ENCODE data around the gene WDFY3. TPM values are rescaled to one million over a fixed set of nuclear protein-coding genes. Genes with fewer than 3 reads are reported as not detected.

Gene WDFY3
- total RNA-seq, 1 donor from 2014 or later: 55.8 TPM

GRCh38 chr4:84688605-84689004 lies 277.9 kb downstream of the WDFY3 start:
- no peaks in the 10 kb centered on the region for H3K9me3 Mint-ChIP-seq
- Histone ChIP-seq H3K4me3 (no peak overlapping the region), H3K27ac (no peak overlapping the region), H2AFZ (replicated peaks) (no peak overlapping the region), H3K36me3 (peaks cover 6% of the 10 kb centered on the region), H3K9me3 (ENCODE audit: low read depth) (no peaks in the 10 kb centered on the region), H3K27me3 (no peaks in the 10 kb centered on the region), H4K20me1 (ENCODE audit: low read depth) (no peaks in the 10 kb centered on the region), H3K9ac (no peak overlapping the region), H3K4me1 (no peaks in the 10 kb centered on the region), H3K4me2 (no peak overlapping the region), H3F3A (ENCODE audit: low read depth) (no peaks in the 10 kb centered on the region), H3K79me2 (ENCODE audit: low read depth) (no peaks in the 10 kb centered on the region)
- DNase-seq (ENCODE audit: low spot score): no peak
- TF ChIP-seq EZH2 (IDR thresholded peaks at IDR 0.05) (no peak), EZH2phosphoT487 (IDR thresholded peaks at IDR 0.05) (no peak), CTCF (IDR thresholded peaks at IDR 0.05) (no peak)
- no peaks in the 10 kb centered on the region for H3K27me3 Mint-ChIP-seq (ENCODE audit: insufficient read depth, low read depth)
- H3K36me3 Mint-ChIP-seq: peaks cover 49% of the 10 kb centered on the region
- H3K4me1 Mint-ChIP-seq: peaks cover 4% of the 10 kb centered on the region
- no peak overlapping the region for H3K4me3 Mint-ChIP-seq
- no peak overlapping the region for H3K27ac Mint-ChIP-seq

- Histone ChIP-seq H2AFZ (replicated peaks) (no peak overlapping the region), H3K4me2 (no peak overlapping the region), H3K36me3 (peaks cover 8% of the 10 kb centered on the region), H3F3A (ENCODE audit: low read depth) (no peaks in the 10 kb centered on the region), H3K9ac (no peak overlapping the region), H3K4me1 (peaks cover 19% of the 10 kb centered on the region), H3K27ac (no peak overlapping the region), H4K20me1 (ENCODE audit: low read depth) (peaks cover 9% of the 10 kb centered on the region), H3K79me2 (ENCODE audit: low read depth) (no peaks in the 10 kb centered on the region), H3K9me3 (ENCODE audit: low read depth) (no peaks in the 10 kb centered on the region), H3K27me3 (no peaks in the 10 kb centered on the region), H3K4me3 (no peak overlapping the region)
- H3K27ac Mint-ChIP-seq: no peak overlapping the region
- H3K27me3 Mint-ChIP-seq (ENCODE audit: insufficient read depth, low read depth): no peaks in the 10 kb centered on the region
- DNase-seq (ENCODE audit: low spot score): no peak
- H3K4me3 Mint-ChIP-seq: no peak overlapping the region
- H3K9me3 Mint-ChIP-seq: no peaks in the 10 kb centered on the region
- TF ChIP-seq EZH2phosphoT487 (IDR thresholded peaks at IDR 0.05): no peak
- TF ChIP-seq CTCF (IDR thresholded peaks at IDR 0.05): no peak
- TF ChIP-seq EZH2 (IDR thresholded peaks at IDR 0.05): no peak
- H3K36me3 Mint-ChIP-seq: peaks cover 48% of the 10 kb centered on the region
- peaks cover 30% of the 10 kb centered on the region for H3K4me1 Mint-ChIP-seq
Observed at GRCh38 chr4:84685105-84685504, 281.4 kb downstream of the WDFY3 start.

GRCh38 chr4:84684361-84684760 lies 282.1 kb downstream of the WDFY3 start:
- Histone ChIP-seq H4K20me1 (ENCODE audit: low read depth) (peaks cover 9% of the 10 kb centered on the region), H3K4me2 (no peak overlapping the region), H3K9me3 (ENCODE audit: low read depth) (no peaks in the 10 kb centered on the region), H3K79me2 (ENCODE audit: low read depth) (no peaks in the 10 kb centered on the region), H3K27ac (no peak overlapping the region), H3F3A (ENCODE audit: low read depth) (no peaks in the 10 kb centered on the region), H3K9ac (no peak overlapping the region), H3K36me3 (peaks cover 5% of the 10 kb centered on the region), H3K4me1 (peaks cover 19% of the 10 kb centered on the region), H3K27me3 (no peaks in the 10 kb centered on the region), H2AFZ (replicated peaks) (no peak overlapping the region), H3K4me3 (no peak overlapping the region)
- H3K4me3 Mint-ChIP-seq: no peak overlapping the region
- no peaks in the 10 kb centered on the region for H3K27me3 Mint-ChIP-seq (ENCODE audit: insufficient read depth, low read depth)
- DNase-seq (ENCODE audit: low spot score): no peak
- TF ChIP-seq CTCF (IDR thresholded peaks at IDR 0.05) (no peak), EZH2phosphoT487 (IDR thresholded peaks at IDR 0.05) (no peak)
- peaks cover 51% of the 10 kb centered on the region for H3K36me3 Mint-ChIP-seq
- H3K9me3 Mint-ChIP-seq: no peaks in the 10 kb centered on the region
- peak overlapping the region; percentile 7 for H3K27ac Mint-ChIP-seq
- H3K4me1 Mint-ChIP-seq: peaks cover 30% of the 10 kb centered on the region
